NK-92 treated with Interleukin-12 subunit alpha and Interleukin-12 subunit beta, amount 100 ng/mL, for 24 hours (cell line): ENCODE results near the gene HSPA1A.
A peak's percentile ranks its signal among the peaks of the same experiment; 100 is the strongest.
"Not testable (repeated sequence)": the region's sequence is repeated elsewhere in the genome, so short reads cannot be mapped to it uniquely, and the experiment has no call there.

Experiments
- DNase-seq: peaks from one replicate; lab custom pipeline; 2025; lab: John Stamatoyannopoulos, UW

Gene HSPA1A

GRCh38 chr6:31811645-31812044, 3.7 kb upstream of the HSPA1A start:
- DNase-seq, result no peak

DNA sequence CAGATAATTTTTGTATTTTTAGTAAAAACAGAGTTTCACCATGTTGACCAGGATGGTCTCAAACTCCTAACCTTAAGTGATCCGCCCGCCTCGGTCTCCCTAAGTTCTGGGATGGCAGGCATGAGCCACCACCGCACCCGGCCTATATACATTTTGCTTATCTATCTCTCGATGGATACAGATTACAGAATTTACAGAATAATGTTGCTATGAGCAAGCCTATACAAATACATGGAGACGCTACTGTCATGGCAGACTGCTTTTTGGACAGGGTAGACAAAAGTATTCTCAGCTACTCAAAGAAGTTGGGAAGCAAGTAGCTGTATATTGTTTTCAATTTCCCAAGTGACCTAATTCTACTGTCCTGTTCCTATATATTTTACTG, 1.9 kb upstream of the HSPA1A start:
- no peak for DNase-seq

DNA sequence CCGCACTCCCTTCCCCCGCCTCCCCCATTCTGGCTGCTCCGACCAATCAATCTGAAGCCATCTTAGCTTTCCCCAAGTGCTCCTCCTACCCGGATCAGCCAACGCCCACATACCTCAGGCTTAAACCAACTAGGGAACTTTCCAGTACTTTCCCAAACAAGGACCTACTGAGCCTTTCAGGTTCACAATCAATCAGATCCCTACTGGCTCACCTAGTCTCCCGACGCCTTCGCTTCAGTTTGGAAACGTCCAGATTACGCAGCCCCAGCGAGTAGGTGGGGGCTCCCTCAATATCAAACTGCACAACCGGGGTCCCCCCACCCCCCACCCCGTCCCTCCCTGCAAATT, 692 bp upstream of the HSPA1A start:
- no peak for DNase-seq

- DNase-seq, result not testable (repeated sequence)
These were observed 2.0 kb downstream of the HSPA1A start for GRCh38 chr6:31817133-31817928.

GRCh38 chr6:31817929-31818511, 2.7 kb downstream of the HSPA1A start:
- DNase-seq, result not testable (repeated sequence)

DNA sequence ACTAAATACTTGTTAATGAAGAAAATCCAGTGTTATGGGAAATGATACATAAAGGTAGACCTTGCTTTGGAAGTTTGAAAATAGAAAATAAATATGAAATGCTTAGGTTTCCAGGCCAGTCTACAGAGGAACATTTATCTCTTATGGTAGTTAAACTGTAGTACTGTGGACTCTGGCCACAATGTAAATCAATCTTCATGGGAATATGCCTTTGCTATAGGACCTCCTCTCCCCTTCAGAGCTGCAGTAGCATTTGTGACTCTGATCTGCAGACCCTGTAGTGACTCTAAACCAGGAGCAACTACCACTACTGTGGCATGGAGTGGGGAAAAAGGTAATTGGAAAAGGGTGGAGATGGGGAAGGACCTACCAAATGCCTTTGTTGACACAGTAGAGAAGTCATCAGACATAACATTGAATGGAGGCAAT, 4.5 kb downstream of the HSPA1A start:
- no peak for DNase-seq

DNA sequence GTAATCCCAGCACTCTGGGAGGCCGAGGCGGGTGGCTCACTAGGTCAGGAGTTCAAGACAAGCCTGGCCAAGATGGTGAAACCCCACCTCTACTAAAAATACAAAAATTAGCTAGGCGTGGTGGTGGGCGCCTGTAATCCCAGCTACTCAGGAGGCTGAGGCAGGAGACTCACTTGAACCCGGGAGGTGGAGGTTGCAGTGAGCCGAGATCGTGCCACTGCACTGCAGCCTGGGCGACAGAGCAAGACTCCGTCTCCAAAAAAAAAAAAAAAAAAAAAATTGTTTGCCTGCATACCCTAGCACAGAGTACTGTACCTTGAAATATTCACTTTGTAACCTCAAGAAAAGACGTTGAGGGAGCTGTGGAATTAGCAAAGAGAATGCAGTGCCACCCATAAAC, 5.1 kb downstream of the HSPA1A start:
- DNase-seq, result not testable (repeated sequence)

DNA sequence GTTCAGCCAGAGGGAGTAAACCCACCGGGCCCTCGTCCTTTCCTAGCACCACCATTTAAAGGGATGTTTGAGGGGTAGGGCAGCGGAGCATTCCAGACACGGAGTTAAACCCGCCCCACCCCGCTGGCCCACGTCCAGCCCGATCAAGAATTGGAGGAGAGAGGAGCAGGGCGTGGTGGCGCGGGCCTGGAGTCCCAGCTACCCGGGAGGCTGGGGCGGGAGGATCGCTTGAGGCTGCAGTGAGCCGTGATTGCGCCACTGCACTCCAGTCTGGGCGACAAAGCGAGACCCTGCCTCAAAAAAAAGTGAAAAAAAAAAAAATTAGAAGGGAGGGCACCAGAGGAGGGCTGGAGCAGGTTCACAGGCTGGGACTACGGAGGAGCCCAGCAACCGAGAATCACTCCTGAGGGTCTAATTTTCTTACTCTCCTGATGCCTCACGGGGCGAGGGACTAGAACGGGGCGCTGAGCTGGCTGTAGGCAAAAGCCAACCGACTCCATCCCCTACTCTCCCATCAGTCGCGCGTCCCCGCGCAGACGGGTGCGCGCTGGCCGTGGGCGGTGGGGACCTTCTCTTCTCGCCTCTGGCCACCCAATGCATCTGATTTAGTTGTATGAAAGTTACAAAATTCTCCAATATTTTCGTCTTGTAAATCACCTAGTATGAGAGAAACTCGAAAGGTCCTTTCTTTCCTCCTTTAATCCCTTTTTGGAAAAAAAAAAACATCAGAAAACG, 6.1 kb downstream of the HSPA1A start:
- peak; percentile 59 for DNase-seq

DNA sequence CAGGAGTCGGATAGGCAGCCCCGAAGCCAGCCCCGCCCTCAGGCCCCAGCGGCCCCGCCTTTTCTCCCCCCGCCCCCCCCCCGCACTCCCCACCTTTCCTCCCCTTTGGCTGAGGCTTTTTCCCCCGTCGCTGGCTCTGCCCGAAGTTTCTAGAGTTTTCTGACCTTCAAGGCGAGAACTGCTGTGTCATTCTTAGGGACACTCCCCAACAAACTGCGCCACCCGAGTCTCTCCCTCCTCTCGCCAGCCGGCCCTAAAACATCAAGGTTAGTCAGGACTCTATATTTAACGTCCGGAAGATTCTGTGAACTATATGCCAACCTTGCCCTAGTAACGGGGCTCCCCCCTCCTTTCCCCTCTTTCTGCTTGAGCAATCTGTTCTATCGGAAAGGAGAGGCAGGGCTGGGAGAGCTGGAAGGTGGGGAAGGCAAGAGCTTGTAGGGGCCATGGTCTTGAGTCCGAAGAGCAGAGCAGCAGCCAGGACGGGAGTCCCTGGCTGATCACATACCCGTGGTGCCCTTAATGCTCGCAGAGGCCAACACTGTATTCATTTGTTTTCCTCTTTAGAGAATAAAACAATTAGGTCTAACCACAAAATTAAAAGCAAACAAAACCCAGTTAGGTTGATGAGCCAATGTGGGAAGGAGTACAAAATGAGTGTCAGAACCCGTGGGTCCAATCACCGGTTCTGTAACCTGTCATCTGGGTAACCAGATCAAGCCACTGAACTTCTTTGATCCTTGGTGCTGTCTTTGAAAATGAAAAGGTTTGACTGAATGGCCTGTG, 6.9 kb downstream of the HSPA1A start:
- DNase-seq, result peak; percentile 70

GRCh38 chr6:31823592-31824196, 8.4 kb downstream of the HSPA1A start:
- DNase-seq, result not testable (repeated sequence)

GRCh38 chr6:31825553-31825952, 10.2 kb downstream of the HSPA1A start:
- no peak for DNase-seq

DNA sequence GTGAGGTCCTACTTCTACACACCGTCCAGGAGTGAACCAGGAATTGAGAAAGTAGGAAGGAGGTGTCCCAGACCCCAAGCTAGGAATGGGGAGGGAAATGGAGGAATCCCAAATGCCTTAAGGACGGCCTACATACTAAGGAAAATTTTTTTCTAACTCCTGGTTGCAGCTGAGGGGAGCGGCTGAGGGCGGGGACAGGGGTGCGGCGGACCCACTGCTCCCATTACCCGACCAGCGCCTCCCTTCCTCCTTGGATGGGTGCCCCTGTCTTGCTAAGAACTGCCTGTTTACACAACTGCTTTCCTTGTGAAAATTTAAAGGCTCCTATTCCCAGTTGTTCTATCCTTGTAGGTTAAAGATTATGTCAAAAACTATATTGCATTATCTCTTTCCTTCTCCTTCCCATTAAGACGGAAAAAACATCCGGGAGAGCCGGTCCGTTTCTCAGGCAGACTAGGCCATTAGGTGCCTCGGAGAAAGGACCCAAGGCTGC, 11.5 kb downstream of the HSPA1A start:
- DNase-seq, result no peak

DNA sequence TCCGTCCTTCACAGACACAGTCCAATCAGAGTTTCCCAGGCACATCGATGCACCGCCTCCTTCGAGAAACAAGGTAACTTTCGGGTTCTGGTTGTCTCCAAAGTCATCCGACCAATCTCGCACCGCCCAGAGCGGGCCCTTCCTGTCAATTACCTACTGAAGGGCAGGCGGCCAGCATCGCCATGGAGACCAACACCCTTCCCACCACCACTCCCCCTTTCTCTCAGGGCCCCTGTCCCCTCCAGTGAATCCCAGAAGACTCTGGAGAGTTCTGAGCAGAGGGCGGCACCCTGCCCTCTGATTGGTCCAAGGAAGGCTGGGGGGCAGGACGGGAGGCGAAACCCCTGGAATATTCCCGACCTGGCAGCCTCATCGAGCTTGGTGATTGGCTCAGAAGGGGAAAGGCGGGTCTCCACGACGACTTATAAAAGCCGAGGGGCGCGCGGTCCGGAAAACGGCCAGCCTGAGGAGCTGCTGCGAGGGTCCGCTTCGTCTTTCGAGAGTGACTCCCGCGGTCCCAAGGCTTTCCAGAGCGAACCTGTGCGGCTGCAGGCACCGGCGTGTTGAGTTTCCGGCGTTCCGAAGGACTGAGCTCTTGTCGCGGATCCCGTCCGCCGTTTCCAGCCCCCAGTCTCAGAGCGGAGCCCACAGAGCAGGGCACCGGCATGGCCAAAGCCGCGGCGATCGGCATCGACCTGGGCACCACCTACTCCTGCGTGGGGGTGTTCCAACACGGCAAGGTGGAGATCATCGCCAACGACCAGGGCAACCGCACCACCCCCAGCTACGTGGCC, 12.1 kb downstream of the HSPA1A start, which contains the start of gene HSPA1B:
TSS of gene HSPA1B (plus strand) at position 453 of the 794 bp plus-strand sequence. CDS start at position 666, 213 bp downstream.
- DNase-seq, result peak; percentile 63

DNA sequence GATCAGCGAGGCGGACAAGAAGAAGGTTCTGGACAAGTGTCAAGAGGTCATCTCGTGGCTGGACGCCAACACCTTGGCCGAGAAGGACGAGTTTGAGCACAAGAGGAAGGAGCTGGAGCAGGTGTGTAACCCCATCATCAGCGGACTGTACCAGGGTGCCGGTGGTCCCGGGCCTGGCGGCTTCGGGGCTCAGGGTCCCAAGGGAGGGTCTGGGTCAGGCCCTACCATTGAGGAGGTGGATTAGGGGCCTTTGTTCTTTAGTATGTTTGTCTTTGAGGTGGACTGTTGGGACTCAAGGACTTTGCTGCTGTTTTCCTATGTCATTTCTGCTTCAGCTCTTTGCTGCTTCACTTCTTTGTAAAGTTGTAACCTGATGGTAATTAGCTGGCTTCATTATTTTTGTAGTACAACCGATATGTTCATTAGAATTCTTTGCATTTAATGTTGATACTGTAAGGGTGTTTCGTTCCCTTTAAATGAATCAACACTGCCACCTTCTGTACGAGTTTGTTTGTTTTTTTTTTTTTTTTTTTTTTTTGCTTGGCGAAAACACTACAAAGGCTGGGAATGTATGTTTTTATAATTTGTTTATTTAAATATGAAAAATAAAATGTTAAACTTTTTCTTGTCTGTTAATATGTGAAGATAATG, 14.4 kb downstream of the HSPA1A start:
- DNase-seq, result no peak

GRCh38 chr6:31830886-31831335, 15.6 kb downstream of the HSPA1A start:
- no peak for DNase-seq

DNA sequence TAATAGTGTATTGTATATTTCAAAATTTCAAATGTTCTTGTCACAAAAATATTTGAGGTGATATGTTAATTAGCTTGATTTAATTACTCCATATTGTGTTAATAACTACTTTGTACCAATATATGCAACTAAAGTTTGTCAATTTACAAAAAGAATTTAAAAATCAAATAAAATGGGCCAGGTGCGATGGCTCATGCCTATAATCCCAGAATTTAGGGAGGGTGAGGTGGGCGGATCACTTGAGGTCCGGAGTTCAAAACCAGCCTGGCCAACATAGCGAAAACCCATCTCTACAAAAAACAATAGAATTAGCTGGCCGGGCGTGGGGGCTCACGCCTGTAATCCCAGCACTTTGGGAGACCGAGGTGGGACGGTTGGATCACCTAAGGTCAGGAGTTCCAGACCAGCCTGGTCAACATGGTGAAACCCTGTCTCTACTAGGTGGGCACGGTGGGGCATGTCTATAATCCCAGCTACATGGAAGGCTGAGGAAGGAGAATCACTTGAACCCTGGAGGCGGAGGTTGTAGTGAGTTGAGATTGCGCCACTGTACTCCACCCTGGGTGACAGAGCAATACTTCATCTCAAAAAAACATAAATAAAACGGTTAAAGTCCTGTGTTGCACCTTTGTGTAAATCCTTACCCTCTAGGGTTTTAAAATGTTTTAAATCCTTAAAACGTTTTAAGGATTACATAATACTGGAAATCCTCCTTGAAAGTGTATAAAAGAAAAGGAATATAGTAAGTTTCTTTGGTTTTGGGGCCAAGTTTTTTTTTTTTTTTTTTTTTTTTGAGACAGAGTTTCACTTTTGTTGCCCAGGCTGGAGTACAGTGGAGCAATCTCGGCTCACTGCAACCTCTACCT, 16.2 kb downstream of the HSPA1A start:
- no peak for DNase-seq

- DNase-seq, result peak; percentile 74
These were observed 19.3 kb downstream of the HSPA1A start for GRCh38 chr6:31834367-31835250.

- no peak for DNase-seq
These were observed 20.7 kb downstream of the HSPA1A start for GRCh38 chr6:31836047-31836473.
